Loucy (cell line): Measurements from ENCODE around the gene IFI6.

Experiments
- H2AFZ ChIP-seq: fragments of 200-600 bp; sonication (generic); 2 replicates; pipeline ENCODE4 v1.6.0; 2016; ENCODE audit warnings: antibody characterized with exemption, mild to moderate bottlenecking, low read length, moderate library complexity
- H3F3A ChIP-seq: fragments of 200-600 bp; 2 replicates; pipeline ENCODE4 v1.6.0; 2016; ENCODE audit warnings: antibody characterized with exemption, low read depth, mild to moderate bottlenecking
- H3K27me3 ChIP-seq: fragments of 200-600 bp; sonication (generic); 2 replicates; pipeline ENCODE4 v1.6.1; 2014; ENCODE audit warnings: low read length, mild to moderate bottlenecking; ENCODE audit not compliant: insufficient read depth, poor library complexity, severe bottlenecking
- H3K36me3 ChIP-seq: fragments of 200-600 bp; sonication (generic); 2 replicates; pipeline ENCODE4 v1.6.1; 2016; ENCODE audit warnings: low read length; ENCODE audit not compliant: insufficient read depth
- H3K4me1 ChIP-seq: fragments of 200-600 bp; sonication (generic); 2 replicates; pipeline ENCODE4 v1.5.1; 2014; ENCODE audit warnings: low read length, mild to moderate bottlenecking; ENCODE audit not compliant: insufficient read depth, poor library complexity, severe bottlenecking
- H3K4me2 ChIP-seq: fragments of 200-600 bp; sonication (generic); 2 replicates; pipeline ENCODE4 v1.6.0; 2014; ENCODE audit warnings: antibody characterized with exemption, low read length, low read depth, mild to moderate bottlenecking; ENCODE audit not compliant: poor library complexity, severe bottlenecking
- H3K4me3 ChIP-seq: fragments of 200-600 bp; sonication (generic); 2 replicates; pipeline ENCODE4 v1.5.1; 2014; ENCODE audit warnings: low read length, mild to moderate bottlenecking, mixed read lengths; ENCODE audit not compliant: poor library complexity, severe bottlenecking
- H3K79me2 ChIP-seq: fragments of 200-600 bp; sonication (generic); 2 replicates; pipeline ENCODE4 v1.6.1; 2014; ENCODE audit warnings: low read length; ENCODE audit not compliant: insufficient read depth
- H3K9ac ChIP-seq: fragments of 200-600 bp; sonication (generic); 2 replicates; pipeline ENCODE4 v1.6.0; 2014; ENCODE audit warnings: mild to moderate bottlenecking, low read depth, low read length, moderate library complexity; ENCODE audit not compliant: poor library complexity, severe bottlenecking
- H3K9me2 ChIP-seq: fragments of 200-600 bp; sonication (generic); replicated peaks from 2 replicates; pipeline ENCODE4 v1.6.1; 2016; ENCODE audit warnings: low read depth, low read length, mixed read lengths
- H3K9me3 ChIP-seq: fragments of 200-600 bp; sonication (generic); 2 replicates; pipeline ENCODE4 v1.6.1; 2014; ENCODE audit warnings: mild to moderate bottlenecking, antibody characterized with exemption, low read length, low read depth; ENCODE audit not compliant: insufficient read depth
- H4K20me1 ChIP-seq: fragments of 200-600 bp; sonication (generic); 2 replicates; pipeline ENCODE4 v1.6.0; 2014; ENCODE audit warnings: antibody characterized with exemption, low read length, mild to moderate bottlenecking; ENCODE audit not compliant: insufficient read depth, poor library complexity, severe bottlenecking
- CTCF ChIP-seq: fragments of 200-600 bp; sonication (generic); conservative IDR thresholded peaks from 2 replicates; pipeline ENCODE4 v1.5.1; 2014; ENCODE audit warnings: mild to moderate bottlenecking, antibody characterized with exemption, low read length
- EZH2phosphoT487 ChIP-seq: fragments of 200-600 bp; IDR thresholded peaks from 2 replicates; pipeline ENCODE4 v1.6.1; 2018; ENCODE audit warnings: antibody characterized with exemption, mild to moderate bottlenecking, moderate library complexity, borderline replicate concordance

The IFI6 gene

GRCh38 chr1:27669876-27670275 is 2.1 kb downstream of the IFI6 start:
- Histone ChIP-seq H3K9ac (peak overlapping the region; percentile 37), H3K27me3 (no peaks in the 10 kb centered on the region), H3K4me1 (peaks cover 28% of the 10 kb centered on the region), H3K4me2 (peak overlapping the region; percentile 95), H3K9me3 (no peaks in the 10 kb centered on the region), H3F3A (peaks cover 12% of the 10 kb centered on the region; the same call in 1 of the 2 replicates), H3K4me3 (peak overlapping the region; percentile 76), H3K9me2 (no peaks in the 10 kb centered on the region), H4K20me1 (no peaks in the 10 kb centered on the region), H3K36me3 (no peaks in the 10 kb centered on the region), H2AFZ (peak overlapping the region; percentile 85; the same call in 1 of the 2 replicates), H3K79me2 (peaks cover 4% of the 10 kb centered on the region; the same call in 1 of the 2 replicates)
- TF ChIP-seq EZH2phosphoT487 (no peak), CTCF (no peak)

GRCh38 chr1:27668808-27669723 is 2.9 kb downstream of the IFI6 start:
- Histone ChIP-seq H4K20me1 (no peaks in the 10 kb centered on the region), H3F3A (peaks cover 12% of the 10 kb centered on the region; the same call in 1 of the 2 replicates), H2AFZ (peak overlapping the region; percentile 85), H3K9me2 (no peaks in the 10 kb centered on the region), H3K4me3 (peak overlapping the region; percentile 76), H3K9me3 (no peaks in the 10 kb centered on the region), H3K9ac (peak overlapping the region; percentile 37), H3K79me2 (peaks cover 4% of the 10 kb centered on the region; the same call in 1 of the 2 replicates), H3K27me3 (no peaks in the 10 kb centered on the region), H3K4me1 (peaks cover 28% of the 10 kb centered on the region), H3K36me3 (no peaks in the 10 kb centered on the region), H3K4me2 (peak overlapping the region; percentile 95)
- no peak for TF ChIP-seq EZH2phosphoT487
- peak; percentile 72 for TF ChIP-seq CTCF

- H3K27me3 ChIP-seq = no peaks in the 10 kb centered on the region
- H3F3A ChIP-seq = peaks cover 12% of the 10 kb centered on the region; the same call in 1 of the 2 replicates
- H3K79me2 ChIP-seq = peaks cover 4% of the 10 kb centered on the region; the same call in 1 of the 2 replicates
- no peak overlapping the region for H2AFZ ChIP-seq
- H4K20me1 ChIP-seq = no peaks in the 10 kb centered on the region
- peaks cover 28% of the 10 kb centered on the region for H3K4me1 ChIP-seq
- H3K4me2 ChIP-seq = no peak overlapping the region
- no peaks in the 10 kb centered on the region for H3K9me2 ChIP-seq
- TF ChIP-seq EZH2phosphoT487 (no peak), CTCF (no peak)
- H3K9ac ChIP-seq = no peak overlapping the region
- H3K36me3 ChIP-seq = no peaks in the 10 kb centered on the region
- no peaks in the 10 kb centered on the region for H3K9me3 ChIP-seq
- no peak overlapping the region for H3K4me3 ChIP-seq
Measured at GRCh38 chr1:27668121-27668807, 3.7 kb downstream of the IFI6 start.
